ENCODE measurements around the gene BEST1. TPM values are rescaled to one million over a fixed set of nuclear protein-coding genes. Genes with fewer than 3 reads are reported as not detected.
A peak's percentile ranks its signal among the peaks of the same experiment; 100 is the strongest.
"Not testable (repeated sequence)": the region's sequence is repeated elsewhere in the genome, so short reads cannot be mapped to it uniquely, and the experiment has no call there.

The BEST1 gene
- total RNA-seq, 1 donor from 2014 or later, result 1.1 TPM

- Mint-ChIP-seq H3K4me1 (peaks cover 5% of the 10 kb centered on the region), H3K27ac (no peak overlapping the region), H3K36me3 (peaks cover 18% of the 10 kb centered on the region), H3K27me3 (ENCODE audit: low read depth) (no peaks in the 10 kb centered on the region), H3K4me3 (no peak overlapping the region), H3K9me3 (peaks cover 16% of the 10 kb centered on the region)
- no peak for TF ChIP-seq CTCF (IDR thresholded peaks at IDR 0.05; ENCODE audit: unreplicated experiment)
- no peak for DNase-seq (ENCODE audit: low spot score in 2 of 2, unreplicated experiment in 2 of 2)
Measured at GRCh38 chr11:61996933-61997332, 46.8 kb downstream of the BEST1 start.

GRCh38 chr11:61999141-61999975 is 49.2 kb downstream of the BEST1 start:
- Mint-ChIP-seq H3K9me3 (peaks cover 12% of the 10 kb centered on the region), H3K4me1 (peaks cover 5% of the 10 kb centered on the region), H3K4me3 (no peak overlapping the region), H3K27me3 (ENCODE audit: low read depth) (no peaks in the 10 kb centered on the region), H3K36me3 (peaks cover 15% of the 10 kb centered on the region), H3K27ac (no peak overlapping the region)
- TF ChIP-seq CTCF (IDR thresholded peaks at IDR 0.05; ENCODE audit: unreplicated experiment), result no peak
- no peak for DNase-seq (ENCODE audit: low spot score in 2 of 2, unreplicated experiment in 2 of 2)

- no peak overlapping the region for H3K27ac Mint-ChIP-seq
- peaks cover 15% of the 10 kb centered on the region for H3K36me3 Mint-ChIP-seq
- no peak for TF ChIP-seq CTCF (IDR thresholded peaks at IDR 0.05; ENCODE audit: unreplicated experiment)
Measured at GRCh38 chr11:62000539-62001446, 50.6 kb downstream of the BEST1 start.

GRCh38 chr11:62001450-62002191 is 51.5 kb downstream of the BEST1 start:
- H3K9me3 Mint-ChIP-seq, result peaks cover 12% of the 10 kb centered on the region
- TF ChIP-seq CTCF (IDR thresholded peaks at IDR 0.05; ENCODE audit: unreplicated experiment), result no peak
- H3K36me3 Mint-ChIP-seq, result peaks cover 15% of the 10 kb centered on the region
- H3K27me3 Mint-ChIP-seq (ENCODE audit: low read depth), result no peaks in the 10 kb centered on the region
- H3K4me1 Mint-ChIP-seq, result peaks cover 5% of the 10 kb centered on the region
- no peak for DNase-seq (ENCODE audit: low spot score in 2 of 2, unreplicated experiment in 2 of 2)
- H3K4me3 Mint-ChIP-seq, result no peak overlapping the region
- H3K27ac Mint-ChIP-seq, result peak overlapping the region; percentile 11

More at GRCh38 chr11:62000539-62001446, 50.6 kb downstream of the BEST1 start:
- no peak overlapping the region for H3K4me3 Mint-ChIP-seq
- peaks cover 12% of the 10 kb centered on the region for H3K9me3 Mint-ChIP-seq
- peaks cover 5% of the 10 kb centered on the region for H3K4me1 Mint-ChIP-seq
- no peak for DNase-seq (ENCODE audit: low spot score in 2 of 2, unreplicated experiment in 2 of 2)
- H3K27me3 Mint-ChIP-seq (ENCODE audit: low read depth), result no peaks in the 10 kb centered on the region

- H3K27me3 Mint-ChIP-seq (ENCODE audit: low read depth); DNase-seq (ENCODE audit: low spot score in 2 of 2, unreplicated experiment in 2 of 2); H3K4me3 Mint-ChIP-seq; H3K27ac Mint-ChIP-seq; H3K4me1 Mint-ChIP-seq: not testable (repeated sequence)
- Mint-ChIP-seq H3K36me3 (peaks cover 15% of the 10 kb centered on the region), H3K9me3 (peaks cover 12% of the 10 kb centered on the region)
Measured at GRCh38 chr11:62002283-62002682, 52.1 kb downstream of the BEST1 start.
